ENCODE data around the gene CCDC68.
"Not testable (repeated sequence)": the region's sequence is repeated elsewhere in the genome, so short reads cannot be mapped to it uniquely, and the experiment has no call there.

The CCDC68 gene

DNA sequence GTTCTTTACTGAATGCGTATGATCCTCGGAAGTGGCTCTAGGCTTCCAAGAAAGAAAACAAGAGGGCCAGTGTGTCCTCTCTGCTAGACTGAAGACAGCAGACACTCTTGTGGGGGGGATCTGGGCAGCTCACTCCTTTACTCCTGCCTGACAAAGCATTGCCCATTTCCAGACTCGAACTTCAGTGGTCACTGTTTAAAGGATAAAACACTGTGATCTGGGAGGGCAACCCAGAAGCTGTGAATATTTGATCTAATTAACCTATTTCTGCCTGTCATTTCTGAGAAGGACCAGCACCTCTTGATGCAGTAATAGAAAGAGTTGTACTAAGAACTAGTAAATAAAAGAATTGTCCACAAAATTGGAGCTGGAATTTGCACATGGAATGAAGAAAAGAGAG is 24.5 kb upstream of the CCDC68 start:
- no peak overlapping the region for H3K4me3 ChIP-seq (ENCODE audit: insufficient read depth, low read depth, low read length, poor library complexity, severe bottlenecking)
- no peaks in the 10 kb centered on the region for H3K9me3 ChIP-seq (ENCODE audit: control insufficient read depth, low read length)
- no peaks in the 10 kb centered on the region for H3K27me3 ChIP-seq (replicated peaks; ENCODE audit: control insufficient read depth, insufficient read depth, low read length, poor library complexity, severe bottlenecking)
- H3K27ac ChIP-seq (ENCODE audit: insufficient read depth, low read length, poor library complexity, severe bottlenecking) = no peak overlapping the region
- H3K4me1 ChIP-seq (ENCODE audit: control insufficient read depth, insufficient read depth, low read length, poor library complexity, severe bottlenecking) = no peaks in the 10 kb centered on the region
- H3K36me3 ChIP-seq (ENCODE audit: control insufficient read depth, insufficient read depth, low read length) = no peaks in the 10 kb centered on the region
- DNase-seq = no peak

DNA sequence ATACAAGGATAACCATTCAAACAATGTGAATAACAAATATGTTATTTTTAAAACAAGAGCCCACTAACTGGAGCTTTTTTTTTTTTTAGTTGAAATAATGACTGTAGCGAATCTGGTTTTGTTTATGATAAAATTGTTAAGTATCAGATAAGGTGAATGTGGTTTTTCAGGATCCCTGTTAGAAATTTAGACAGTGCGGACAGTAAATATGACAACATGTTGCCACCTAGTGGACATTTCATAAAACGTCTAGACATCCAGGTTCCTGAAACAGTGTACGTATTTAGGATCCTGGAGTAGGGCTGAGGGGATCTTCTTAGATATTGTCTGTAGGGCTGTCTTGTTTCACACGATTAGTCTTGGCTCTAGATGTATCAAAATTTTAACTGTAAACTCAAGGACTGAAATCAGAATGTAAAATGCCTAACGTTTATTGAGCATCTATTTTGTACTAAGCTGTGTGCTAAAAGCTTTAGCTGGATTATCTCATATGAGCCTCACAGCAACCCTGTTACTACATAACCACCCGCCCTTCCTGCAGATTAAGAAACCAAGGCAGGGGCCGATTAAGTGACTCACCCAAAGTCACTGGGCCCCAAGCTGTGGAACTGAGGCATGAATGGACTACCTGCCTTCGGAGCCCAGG is 23.9 kb upstream of the CCDC68 start:
- no peak for DNase-seq
- Histone ChIP-seq H3K27ac (ENCODE audit: insufficient read depth, low read length, poor library complexity, severe bottlenecking) (no peak overlapping the region), H3K36me3 (ENCODE audit: control insufficient read depth, insufficient read depth, low read length) (no peaks in the 10 kb centered on the region)

DNA sequence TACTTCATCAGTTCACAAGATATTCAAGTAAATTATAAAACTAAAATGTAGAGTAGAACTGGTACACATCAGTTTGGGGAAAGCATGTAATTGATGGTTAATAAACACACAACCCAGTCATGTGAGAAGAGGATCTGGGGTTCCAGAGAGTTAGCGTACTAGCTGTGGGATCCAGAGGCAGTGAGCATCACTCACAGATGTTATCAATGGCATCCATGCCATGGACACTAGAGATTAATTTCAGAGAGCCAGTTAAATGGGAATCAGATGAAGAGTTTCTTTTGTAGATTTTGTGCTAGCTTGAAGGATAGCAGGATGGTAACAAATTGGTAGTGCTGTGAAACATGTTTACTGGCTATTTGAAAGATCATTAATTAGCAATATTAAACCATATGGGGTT is 21.8 kb upstream of the CCDC68 start:
- no peaks in the 10 kb centered on the region for H3K36me3 ChIP-seq (ENCODE audit: control insufficient read depth, insufficient read depth, low read length)
- no peaks in the 10 kb centered on the region for H3K27me3 ChIP-seq (replicated peaks; ENCODE audit: control insufficient read depth, insufficient read depth, low read length, poor library complexity, severe bottlenecking)
- no peaks in the 10 kb centered on the region for H3K9me3 ChIP-seq (ENCODE audit: control insufficient read depth, low read length)
- H3K4me1 ChIP-seq (ENCODE audit: control insufficient read depth, insufficient read depth, low read length, poor library complexity, severe bottlenecking) = no peaks in the 10 kb centered on the region
- no peak overlapping the region for H3K4me3 ChIP-seq (ENCODE audit: insufficient read depth, low read depth, low read length, poor library complexity, severe bottlenecking)
- DNase-seq = no peak
- no peak overlapping the region for H3K27ac ChIP-seq (ENCODE audit: insufficient read depth, low read length, poor library complexity, severe bottlenecking)

More for the DNA sequence above, 23.9 kb upstream of the CCDC68 start:
- Histone ChIP-seq H3K4me1 (ENCODE audit: control insufficient read depth, insufficient read depth, low read length, poor library complexity, severe bottlenecking) (no peaks in the 10 kb centered on the region), H3K9me3 (ENCODE audit: control insufficient read depth, low read length) (no peaks in the 10 kb centered on the region), H3K4me3 (ENCODE audit: insufficient read depth, low read depth, low read length, poor library complexity, severe bottlenecking) (no peak overlapping the region), H3K27me3 (replicated peaks; ENCODE audit: control insufficient read depth, insufficient read depth, low read length, poor library complexity, severe bottlenecking) (no peaks in the 10 kb centered on the region)

DNA sequence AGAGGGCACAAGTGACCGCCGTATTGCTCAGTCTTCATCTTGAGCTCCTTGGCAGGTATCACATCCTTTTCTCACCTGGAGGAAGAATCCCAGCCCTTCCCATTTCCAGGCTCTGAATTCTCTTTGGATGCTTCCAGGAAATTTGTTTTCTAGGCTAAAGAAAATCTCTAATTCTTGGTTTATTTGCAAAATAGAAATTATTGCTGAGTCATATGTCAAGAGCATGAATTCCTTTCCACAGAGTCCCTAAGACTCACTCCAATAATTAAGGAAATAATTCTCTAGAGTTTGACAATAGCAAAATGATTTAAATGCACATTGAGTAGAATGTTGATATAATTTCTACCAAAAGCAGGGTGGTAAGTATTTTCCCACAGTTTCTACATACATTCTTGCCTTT is 16.3 kb upstream of the CCDC68 start:
- Histone ChIP-seq H3K4me3 (ENCODE audit: insufficient read depth, low read depth, low read length, poor library complexity, severe bottlenecking) (no peak overlapping the region), H3K4me1 (ENCODE audit: control insufficient read depth, insufficient read depth, low read length, poor library complexity, severe bottlenecking) (no peaks in the 10 kb centered on the region), H3K9me3 (ENCODE audit: control insufficient read depth, low read length) (no peaks in the 10 kb centered on the region), H3K36me3 (ENCODE audit: control insufficient read depth, insufficient read depth, low read length) (no peaks in the 10 kb centered on the region), H3K27me3 (replicated peaks; ENCODE audit: control insufficient read depth, insufficient read depth, low read length, poor library complexity, severe bottlenecking) (no peaks in the 10 kb centered on the region), H3K27ac (ENCODE audit: insufficient read depth, low read length, poor library complexity, severe bottlenecking) (no peak overlapping the region)
- no peak for DNase-seq

DNA sequence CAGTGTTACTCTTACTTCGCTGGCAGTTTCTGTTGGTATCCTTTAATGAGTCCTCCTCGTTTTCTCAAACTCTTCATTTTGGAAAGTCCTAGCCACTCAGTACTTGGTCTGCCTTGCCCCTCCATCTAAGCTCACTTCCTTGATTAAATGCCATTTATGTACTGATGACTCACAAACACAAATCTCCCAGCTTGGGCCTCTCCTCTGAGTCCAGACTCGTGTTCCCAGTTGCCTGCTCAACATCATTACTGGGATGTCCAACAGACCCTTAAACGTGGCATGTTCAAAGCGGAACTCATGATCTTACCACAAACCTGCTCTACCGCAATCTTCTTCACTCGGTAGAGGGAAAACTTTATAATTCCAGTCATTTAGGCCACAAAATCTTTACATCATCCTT is 13.8 kb upstream of the CCDC68 start:
- no peaks in the 10 kb centered on the region for H3K27me3 ChIP-seq (replicated peaks; ENCODE audit: control insufficient read depth, insufficient read depth, low read length, poor library complexity, severe bottlenecking)
- no peaks in the 10 kb centered on the region for H3K36me3 ChIP-seq (ENCODE audit: control insufficient read depth, insufficient read depth, low read length)
- no peak overlapping the region for H3K27ac ChIP-seq (ENCODE audit: insufficient read depth, low read length, poor library complexity, severe bottlenecking)
- H3K4me1 ChIP-seq (ENCODE audit: control insufficient read depth, insufficient read depth, low read length, poor library complexity, severe bottlenecking) = no peaks in the 10 kb centered on the region
- no peak overlapping the region for H3K4me3 ChIP-seq (ENCODE audit: insufficient read depth, low read depth, low read length, poor library complexity, severe bottlenecking)
- DNase-seq = no peak
- no peaks in the 10 kb centered on the region for H3K9me3 ChIP-seq (ENCODE audit: control insufficient read depth, low read length)

DNA sequence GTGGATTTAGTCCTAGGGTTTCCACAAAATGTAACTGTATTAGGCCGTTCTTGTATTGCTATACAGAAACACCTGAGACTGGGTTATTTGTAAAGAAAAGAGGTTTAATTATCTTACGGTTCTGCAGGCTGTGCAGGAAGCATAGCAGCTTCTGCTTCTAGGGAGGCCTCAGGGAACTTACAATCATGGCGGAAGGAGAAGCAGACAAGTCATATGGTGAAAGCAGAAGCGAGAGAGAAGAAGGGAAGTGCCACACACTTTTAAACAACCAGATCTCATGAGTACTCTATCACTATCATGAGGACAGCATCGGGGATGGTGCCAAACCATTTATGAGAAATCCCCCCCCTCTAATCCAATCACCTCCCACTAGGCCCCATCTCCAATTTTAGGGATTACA is 9.5 kb upstream of the CCDC68 start:
- no peak overlapping the region for H3K27ac ChIP-seq (ENCODE audit: insufficient read depth, low read length, poor library complexity, severe bottlenecking)
- H3K4me1 ChIP-seq (ENCODE audit: control insufficient read depth, insufficient read depth, low read length, poor library complexity, severe bottlenecking) = no peaks in the 10 kb centered on the region
- H3K36me3 ChIP-seq (ENCODE audit: control insufficient read depth, insufficient read depth, low read length) = no peaks in the 10 kb centered on the region
- DNase-seq = no peak
- H3K27me3 ChIP-seq (replicated peaks; ENCODE audit: control insufficient read depth, insufficient read depth, low read length, poor library complexity, severe bottlenecking) = no peaks in the 10 kb centered on the region
- H3K4me3 ChIP-seq (ENCODE audit: insufficient read depth, low read depth, low read length, poor library complexity, severe bottlenecking) = no peak overlapping the region
- H3K9me3 ChIP-seq (ENCODE audit: control insufficient read depth, low read length) = no peaks in the 10 kb centered on the region

DNA sequence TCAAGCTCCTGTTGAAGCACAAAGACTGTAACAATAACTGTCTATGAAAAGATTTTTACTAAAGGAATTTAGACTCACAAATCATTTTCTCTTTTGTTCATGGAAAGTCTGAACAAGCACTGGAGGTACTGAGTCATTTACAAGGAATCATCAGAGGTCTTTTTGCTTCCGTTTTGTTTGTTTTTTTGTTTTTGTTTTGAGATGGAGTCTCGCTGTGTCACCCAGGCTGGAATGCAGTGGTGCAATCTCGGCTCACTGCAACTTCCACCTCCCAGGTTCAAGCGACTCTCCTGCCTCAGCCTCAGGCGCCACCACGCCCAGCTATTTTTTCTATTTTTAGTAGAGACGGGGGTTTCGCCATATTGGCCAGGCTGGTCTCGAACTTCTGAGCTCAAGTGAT is 9.0 kb upstream of the CCDC68 start:
- not testable (repeated sequence) for DNase-seq; H3K4me1 ChIP-seq (ENCODE audit: control insufficient read depth, insufficient read depth, low read length, poor library complexity, severe bottlenecking); H3K27ac ChIP-seq (ENCODE audit: insufficient read depth, low read length, poor library complexity, severe bottlenecking); H3K36me3 ChIP-seq (ENCODE audit: control insufficient read depth, insufficient read depth, low read length); H3K9me3 ChIP-seq (ENCODE audit: control insufficient read depth, low read length); H3K4me3 ChIP-seq (ENCODE audit: insufficient read depth, low read depth, low read length, poor library complexity, severe bottlenecking); H3K27me3 ChIP-seq (replicated peaks; ENCODE audit: control insufficient read depth, insufficient read depth, low read length, poor library complexity, severe bottlenecking)

DNA sequence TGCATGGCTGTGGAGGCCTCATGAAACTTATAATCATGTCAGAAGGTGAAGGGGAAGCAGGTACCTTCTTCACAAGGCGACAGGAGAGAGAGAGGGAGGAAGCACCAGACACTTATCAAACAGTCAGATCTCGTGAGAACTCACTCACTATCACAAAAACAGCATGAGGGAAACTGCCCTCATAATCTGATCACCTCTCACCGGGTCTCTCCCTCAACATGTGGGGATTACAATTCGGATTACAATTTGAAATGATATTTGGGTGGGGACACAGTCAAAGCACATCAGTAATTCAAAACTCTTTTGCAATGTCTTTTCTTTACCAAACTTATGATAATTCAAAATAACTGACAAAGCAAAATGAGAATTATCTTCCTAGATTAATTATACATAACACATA is 8.5 kb upstream of the CCDC68 start:
- Histone ChIP-seq H3K9me3 (ENCODE audit: control insufficient read depth, low read length) (no peaks in the 10 kb centered on the region), H3K27me3 (replicated peaks; ENCODE audit: control insufficient read depth, insufficient read depth, low read length, poor library complexity, severe bottlenecking) (no peaks in the 10 kb centered on the region), H3K27ac (ENCODE audit: insufficient read depth, low read length, poor library complexity, severe bottlenecking) (no peak overlapping the region), H3K4me3 (ENCODE audit: insufficient read depth, low read depth, low read length, poor library complexity, severe bottlenecking) (no peak overlapping the region), H3K36me3 (ENCODE audit: control insufficient read depth, insufficient read depth, low read length) (no peaks in the 10 kb centered on the region), H3K4me1 (ENCODE audit: control insufficient read depth, insufficient read depth, low read length, poor library complexity, severe bottlenecking) (no peaks in the 10 kb centered on the region)
- no peak for DNase-seq

DNA sequence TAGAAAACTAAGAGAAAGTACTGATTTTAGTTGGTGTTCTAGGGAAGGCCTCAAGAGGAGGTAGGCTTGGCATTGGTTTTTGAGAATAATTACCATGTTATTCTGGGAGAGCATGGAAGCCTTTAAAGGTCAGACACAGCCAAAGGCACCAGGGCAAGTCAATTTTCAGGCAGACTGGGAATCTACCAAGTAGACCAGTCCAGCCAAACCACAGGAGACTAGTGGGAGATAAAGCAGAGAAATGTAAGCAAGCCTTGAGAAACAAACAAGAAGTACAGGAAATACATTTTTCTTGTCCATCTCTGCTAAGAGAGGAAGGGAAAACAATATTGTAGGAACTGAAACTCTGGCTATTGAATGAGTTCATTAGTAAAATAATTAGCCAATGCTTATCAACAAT is 5.5 kb upstream of the CCDC68 start:
- Histone ChIP-seq H3K27me3 (replicated peaks; ENCODE audit: control insufficient read depth, insufficient read depth, low read length, poor library complexity, severe bottlenecking) (peaks cover 2% of the 10 kb centered on the region), H3K4me3 (ENCODE audit: insufficient read depth, low read depth, low read length, poor library complexity, severe bottlenecking) (no peak overlapping the region)

DNA sequence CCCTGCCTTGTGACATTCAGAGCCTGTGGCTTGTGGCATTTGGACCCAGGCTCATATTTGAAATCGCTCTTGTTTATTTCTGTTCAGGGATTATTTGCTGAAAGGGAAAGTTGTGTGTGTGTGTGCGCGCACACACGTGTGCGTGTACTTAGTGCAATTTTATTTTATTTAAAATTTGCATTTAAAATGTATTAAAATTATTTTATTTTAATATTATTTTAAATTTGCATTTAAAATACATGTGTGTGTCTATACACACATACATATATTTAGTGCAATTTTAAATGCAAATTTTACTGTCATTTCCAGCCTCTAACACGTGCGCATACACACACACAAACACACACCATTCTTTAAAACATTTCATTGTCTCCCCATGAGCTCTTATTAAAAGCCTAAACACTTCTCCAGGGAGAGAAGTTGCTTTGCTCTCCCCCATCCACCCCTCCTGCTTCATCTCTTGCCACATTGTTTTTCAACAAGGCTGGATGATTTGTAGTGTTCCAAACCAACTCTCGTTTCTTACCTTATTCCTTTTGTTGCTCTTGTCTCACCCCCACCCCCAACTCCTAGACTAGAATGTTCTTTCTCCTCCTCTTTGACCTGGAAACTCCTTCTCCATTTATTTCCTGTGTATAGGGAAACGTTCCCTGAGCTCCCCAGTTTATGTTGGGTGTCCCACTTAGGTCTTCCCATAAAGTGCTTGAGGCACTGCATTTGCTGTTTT is 3.8 kb upstream of the CCDC68 start:
- Histone ChIP-seq H3K4me1 (ENCODE audit: control insufficient read depth, insufficient read depth, low read length, poor library complexity, severe bottlenecking) (peaks cover 5% of the 10 kb centered on the region), H3K4me3 (ENCODE audit: insufficient read depth, low read depth, low read length, poor library complexity, severe bottlenecking) (no peak overlapping the region), H3K27ac (ENCODE audit: insufficient read depth, low read length, poor library complexity, severe bottlenecking) (no peak overlapping the region), H3K36me3 (ENCODE audit: control insufficient read depth, insufficient read depth, low read length) (no peaks in the 10 kb centered on the region), H3K27me3 (replicated peaks; ENCODE audit: control insufficient read depth, insufficient read depth, low read length, poor library complexity, severe bottlenecking) (peaks cover 11% of the 10 kb centered on the region), H3K9me3 (ENCODE audit: control insufficient read depth, low read length) (no peaks in the 10 kb centered on the region)
- no peak for DNase-seq

More for the DNA sequence above, 5.5 kb upstream of the CCDC68 start:
- no peak for DNase-seq
- Histone ChIP-seq H3K27ac (ENCODE audit: insufficient read depth, low read length, poor library complexity, severe bottlenecking) (no peak overlapping the region), H3K9me3 (ENCODE audit: control insufficient read depth, low read length) (no peaks in the 10 kb centered on the region), H3K36me3 (ENCODE audit: control insufficient read depth, insufficient read depth, low read length) (no peaks in the 10 kb centered on the region), H3K4me1 (ENCODE audit: control insufficient read depth, insufficient read depth, low read length, poor library complexity, severe bottlenecking) (no peaks in the 10 kb centered on the region)

All from effector memory CD4-positive, alpha-beta T cell (primary cell).